ENCODE data around the gene HRCT1. TPM values are rescaled to one million over a fixed set of nuclear protein-coding genes. Genes with fewer than 3 reads are reported as not detected.

The HRCT1 gene
- total and polyA plus RNA-seq, 2 experiments from 2014 or later = not detected

DNA sequence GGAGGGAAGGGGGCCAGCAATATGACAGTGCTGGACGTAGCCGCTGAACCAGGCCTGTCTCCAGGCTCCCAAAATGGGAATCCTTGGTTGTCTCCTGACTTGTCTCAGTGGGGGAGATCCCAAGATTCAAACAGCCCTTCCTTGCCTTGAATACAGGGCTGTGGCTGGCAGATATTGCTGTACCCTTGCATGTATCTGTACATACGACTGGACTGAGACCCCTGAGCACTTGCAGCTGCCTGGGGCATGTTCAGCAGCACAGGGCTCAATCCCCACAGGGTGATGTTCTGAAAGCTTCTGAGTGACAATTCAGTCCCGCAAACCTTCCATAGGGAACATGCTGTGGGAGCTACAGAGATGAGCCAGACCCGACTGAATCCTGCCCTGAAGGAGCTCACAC lies 49.1 kb upstream of the HRCT1 start:
- ATAC-seq (no peak), DNase-seq (ENCODE audit: low spot score) (no peak)
- Mint-ChIP-seq H3K36me3 (ENCODE audit: low read depth) (no peaks in the 10 kb centered on the region), H3K4me1 (peaks cover 6% of the 10 kb centered on the region; the same call in 2 of the 3 replicates), H3K27me3 (ENCODE audit: insufficient read depth, low read depth, poor library complexity) (peaks cover 11% of the 10 kb centered on the region), H3K4me3 (no peak overlapping the region), H3K27ac (no peak overlapping the region), H3K9me3 (no peaks in the 10 kb centered on the region)
- Histone ChIP-seq H3K4me1 (ENCODE audit: insufficient read depth) (no peaks in the 10 kb centered on the region), H3K4me2 (no peak overlapping the region), H2AFZ (no peak overlapping the region), H3K36me3 (ENCODE audit: insufficient read depth) (no peaks in the 10 kb centered on the region), H3K9me2 (ENCODE audit: insufficient read depth) (no peaks in the 10 kb centered on the region), H3K27ac (ENCODE audit: low read depth) (no peak overlapping the region), H4K20me1 (replicated peaks; ENCODE audit: insufficient read depth) (no peaks in the 10 kb centered on the region), H3F3A (replicated peaks; ENCODE audit: low read depth) (no peaks in the 10 kb centered on the region), H3K79me2 (replicated peaks; ENCODE audit: insufficient read depth) (no peaks in the 10 kb centered on the region), H3K4me3 (no peak overlapping the region), H3K27me3 (ENCODE audit: insufficient read depth) (no peaks in the 10 kb centered on the region)
- TF ChIP-seq NANOG (IDR thresholded peaks at IDR 0.05; ENCODE audit: borderline replicate concordance) = no peak
- no peak for TF ChIP-seq EZH2phosphoT487 (IDR thresholded peaks at IDR 0.05; ENCODE audit: unreplicated experiment)
- TF ChIP-seq JUNB (IDR thresholded peaks at IDR 0.05; ENCODE audit: unreplicated experiment) = no peak
- TF ChIP-seq CREB1 (CRISPR knock-in tag; IDR thresholded peaks at IDR 0.05; ENCODE audit: low read depth) = no peak
- TF ChIP-seq, protein P1, sequence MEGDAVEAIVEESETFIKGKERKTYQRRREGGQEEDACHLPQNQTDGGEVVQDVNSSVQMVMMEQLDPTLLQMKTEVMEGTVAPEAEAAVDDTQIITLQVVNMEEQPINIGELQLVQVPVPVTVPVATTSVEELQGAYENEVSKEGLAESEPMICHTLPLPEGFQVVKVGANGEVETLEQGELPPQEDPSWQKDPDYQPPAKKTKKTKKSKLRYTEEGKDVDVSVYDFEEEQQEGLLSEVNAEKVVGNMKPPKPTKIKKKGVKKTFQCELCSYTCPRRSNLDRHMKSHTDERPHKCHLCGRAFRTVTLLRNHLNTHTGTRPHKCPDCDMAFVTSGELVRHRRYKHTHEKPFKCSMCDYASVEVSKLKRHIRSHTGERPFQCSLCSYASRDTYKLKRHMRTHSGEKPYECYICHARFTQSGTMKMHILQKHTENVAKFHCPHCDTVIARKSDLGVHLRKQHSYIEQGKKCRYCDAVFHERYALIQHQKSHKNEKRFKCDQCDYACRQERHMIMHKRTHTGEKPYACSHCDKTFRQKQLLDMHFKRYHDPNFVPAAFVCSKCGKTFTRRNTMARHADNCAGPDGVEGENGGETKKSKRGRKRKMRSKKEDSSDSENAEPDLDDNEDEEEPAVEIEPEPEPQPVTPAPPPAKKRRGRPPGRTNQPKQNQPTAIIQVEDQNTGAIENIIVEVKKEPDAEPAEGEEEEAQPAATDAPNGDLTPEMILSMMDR (conservative IDR thresholded peaks at IDR 0.05; ENCODE audit: low read depth in 2 of 2) = no peak
- no peak for TF ChIP-seq ZNF114 (CRISPR knock-in tag; IDR thresholded peaks at IDR 0.05)
- no peak for TF ChIP-seq ZNF331 (CRISPR knock-in tag; IDR thresholded peaks at IDR 0.05; ENCODE audit: low read depth)
- no peak for TF ChIP-seq EZH2 (IDR thresholded peaks at IDR 0.05; ENCODE audit: low read depth, unreplicated experiment)
- TF ChIP-seq POLR2AphosphoS5 (IDR thresholded peaks at IDR 0.05; ENCODE audit: low read depth) = no peak
- TF ChIP-seq, protein P2, sequence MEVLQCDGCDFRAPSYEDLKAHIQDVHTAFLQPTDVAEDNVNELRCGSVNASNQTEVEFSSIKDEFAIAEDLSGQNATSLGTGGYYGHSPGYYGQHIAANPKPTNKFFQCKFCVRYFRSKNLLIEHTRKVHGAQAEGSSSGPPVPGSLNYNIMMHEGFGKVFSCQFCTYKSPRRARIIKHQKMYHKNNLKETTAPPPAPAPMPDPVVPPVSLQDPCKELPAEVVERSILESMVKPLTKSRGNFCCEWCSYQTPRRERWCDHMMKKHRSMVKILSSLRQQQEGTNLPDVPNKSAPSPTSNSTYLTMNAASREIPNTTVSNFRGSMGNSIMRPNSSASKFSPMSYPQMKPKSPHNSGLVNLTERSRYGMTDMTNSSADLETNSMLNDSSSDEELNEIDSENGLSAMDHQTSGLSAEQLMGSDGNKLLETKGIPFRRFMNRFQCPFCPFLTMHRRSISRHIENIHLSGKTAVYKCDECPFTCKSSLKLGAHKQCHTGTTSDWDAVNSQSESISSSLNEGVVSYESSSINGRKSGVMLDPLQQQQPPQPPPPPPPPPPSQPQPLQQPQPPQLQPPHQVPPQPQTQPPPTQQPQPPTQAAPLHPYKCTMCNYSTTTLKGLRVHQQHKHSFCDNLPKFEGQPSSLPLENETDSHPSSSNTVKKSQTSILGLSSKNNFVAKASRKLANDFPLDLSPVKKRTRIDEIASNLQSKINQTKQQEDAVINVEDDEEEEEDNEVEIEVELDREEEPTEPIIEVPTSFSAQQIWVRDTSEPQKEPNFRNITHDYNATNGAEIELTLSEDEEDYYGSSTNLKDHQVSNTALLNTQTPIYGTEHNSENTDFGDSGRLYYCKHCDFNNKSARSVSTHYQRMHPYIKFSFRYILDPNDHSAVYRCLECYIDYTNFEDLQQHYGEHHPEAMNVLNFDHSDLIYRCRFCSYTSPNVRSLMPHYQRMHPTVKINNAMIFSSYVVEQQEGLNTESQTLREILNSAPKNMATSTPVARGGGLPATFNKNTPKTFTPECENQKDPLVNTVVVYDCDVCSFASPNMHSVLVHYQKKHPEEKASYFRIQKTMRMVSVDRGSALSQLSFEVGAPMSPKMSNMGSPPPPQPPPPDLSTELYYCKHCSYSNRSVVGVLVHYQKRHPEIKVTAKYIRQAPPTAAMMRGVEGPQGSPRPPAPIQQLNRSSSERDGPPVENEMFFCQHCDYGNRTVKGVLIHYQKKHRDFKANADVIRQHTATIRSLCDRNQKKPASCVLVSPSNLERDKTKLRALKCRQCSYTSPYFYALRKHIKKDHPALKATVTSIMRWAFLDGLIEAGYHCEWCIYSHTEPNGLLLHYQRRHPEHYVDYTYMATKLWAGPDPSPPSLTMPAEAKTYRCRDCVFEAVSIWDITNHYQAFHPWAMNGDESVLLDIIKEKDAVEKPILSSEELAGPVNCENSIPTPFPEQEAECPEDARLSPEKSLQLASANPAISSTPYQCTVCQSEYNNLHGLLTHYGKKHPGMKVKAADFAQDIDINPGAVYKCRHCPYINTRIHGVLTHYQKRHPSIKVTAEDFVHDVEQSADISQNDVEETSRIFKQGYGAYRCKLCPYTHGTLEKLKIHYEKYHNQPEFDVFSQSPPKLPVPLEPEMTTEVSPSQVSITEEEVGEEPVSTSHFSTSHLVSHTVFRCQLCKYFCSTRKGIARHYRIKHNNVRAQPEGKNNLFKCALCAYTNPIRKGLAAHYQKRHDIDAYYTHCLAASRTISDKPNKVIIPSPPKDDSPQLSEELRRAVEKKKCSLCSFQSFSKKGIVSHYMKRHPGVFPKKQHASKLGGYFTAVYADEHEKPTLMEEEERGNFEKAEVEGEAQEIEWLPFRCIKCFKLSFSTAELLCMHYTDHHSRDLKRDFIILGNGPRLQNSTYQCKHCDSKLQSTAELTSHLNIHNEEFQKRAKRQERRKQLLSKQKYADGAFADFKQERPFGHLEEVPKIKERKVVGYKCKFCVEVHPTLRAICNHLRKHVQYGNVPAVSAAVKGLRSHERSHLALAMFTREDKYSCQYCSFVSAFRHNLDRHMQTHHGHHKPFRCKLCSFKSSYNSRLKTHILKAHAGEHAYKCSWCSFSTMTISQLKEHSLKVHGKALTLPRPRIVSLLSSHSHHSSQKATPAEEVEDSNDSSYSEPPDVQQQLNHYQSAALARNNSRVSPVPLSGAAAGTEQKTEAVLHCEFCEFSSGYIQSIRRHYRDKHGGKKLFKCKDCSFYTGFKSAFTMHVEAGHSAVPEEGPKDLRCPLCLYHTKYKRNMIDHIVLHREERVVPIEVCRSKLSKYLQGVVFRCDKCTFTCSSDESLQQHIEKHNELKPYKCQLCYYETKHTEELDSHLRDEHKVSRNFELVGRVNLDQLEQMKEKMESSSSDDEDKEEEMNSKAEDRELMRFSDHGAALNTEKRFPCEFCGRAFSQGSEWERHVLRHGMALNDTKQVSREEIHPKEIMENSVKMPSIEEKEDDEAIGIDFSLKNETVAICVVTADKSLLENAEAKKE (CRISPR knock-in tag; IDR thresholded peaks at IDR 0.05) = no peak
- TF ChIP-seq, protein P3, sequence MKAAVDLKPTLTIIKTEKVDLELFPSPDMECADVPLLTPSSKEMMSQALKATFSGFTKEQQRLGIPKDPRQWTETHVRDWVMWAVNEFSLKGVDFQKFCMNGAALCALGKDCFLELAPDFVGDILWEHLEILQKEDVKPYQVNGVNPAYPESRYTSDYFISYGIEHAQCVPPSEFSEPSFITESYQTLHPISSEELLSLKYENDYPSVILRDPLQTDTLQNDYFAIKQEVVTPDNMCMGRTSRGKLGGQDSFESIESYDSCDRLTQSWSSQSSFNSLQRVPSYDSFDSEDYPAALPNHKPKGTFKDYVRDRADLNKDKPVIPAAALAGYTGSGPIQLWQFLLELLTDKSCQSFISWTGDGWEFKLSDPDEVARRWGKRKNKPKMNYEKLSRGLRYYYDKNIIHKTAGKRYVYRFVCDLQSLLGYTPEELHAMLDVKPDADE (IDR thresholded peaks at IDR 0.05) = no peak
